MM.1S (cell line): ENCODE measurements around the gene FADS1.

Experiments
- CTCF ChIP-seq: fragments of 300-600 bp; sonication (generic); IDR thresholded peaks from 2 replicates; pipeline ENCODE4 v1.5.1; 2016; ENCODE audit warnings: antibody characterized with exemption, low read length, mixed read lengths
- EZH2 ChIP-seq: fragments of 300-600 bp; sonication (generic); optimal IDR thresholded peaks from 2 replicates; pipeline ENCODE3; 2017; ENCODE audit warnings: low read depth, mild to moderate bottlenecking, antibody characterized with exemption, low read length, mixed read lengths
- EZH2phosphoT487 ChIP-seq: fragments of 300-600 bp; sonication (generic); IDR thresholded peaks from 2 replicates; pipeline ENCODE4 v1.6.1; 2018; ENCODE audit warnings: antibody characterized with exemption, low read length

GRCh38 chr11:61791737-61792309, 25.0 kb downstream of the FADS1 start:
- TF ChIP-seq CTCF, result no peak
- TF ChIP-seq EZH2, result no peak
- no peak for TF ChIP-seq EZH2phosphoT487
